NOMO-1 treated with dmso at 0.1 percent for 144 hours (cell line): Measurements from ENCODE around the gene NLRP3.
"Not testable (repeated sequence)": the region's sequence is repeated elsewhere in the genome, so short reads cannot be mapped to it uniquely, and the experiment has no call there.

Experiments used
- DNase-seq: peaks from one replicate; lab custom pipeline; 2025; ENCODE audit not compliant: unreplicated experiment; lab: John Stamatoyannopoulos, UW

NLRP3 gene

GRCh38 chr1:247415423-247416361 lies at the start of gene NLRP3:
Gene NLRP3 (plus strand): TSS chr1:247416173. CDS start chr1:247418801, 2,628 bp downstream.
- DNase-seq, result peak; percentile 80

GRCh38 chr1:247366345-247366744 lies 49.6 kb upstream of the NLRP3 start:
- DNase-seq, result not testable (repeated sequence)

- DNase-seq, result no peak
Measured at GRCh38 chr1:247366926-247367645, 48.9 kb upstream of the NLRP3 start.

- DNase-seq, result no peak
Measured at GRCh38 chr1:247367786-247368422, 48.1 kb upstream of the NLRP3 start.

- no peak for DNase-seq
Measured at GRCh38 chr1:247368490-247369145, 47.4 kb upstream of the NLRP3 start.

- DNase-seq, result no peak
Measured at GRCh38 chr1:247370786-247371732, 44.9 kb upstream of the NLRP3 start.

- no peak for DNase-seq
Measured at GRCh38 chr1:247371801-247372259, 44.1 kb upstream of the NLRP3 start.

- DNase-seq, result peak; percentile 50
Measured at GRCh38 chr1:247373721-247374141, 42.2 kb upstream of the NLRP3 start.

- not testable (repeated sequence) for DNase-seq
Measured at GRCh38 chr1:247374651-247375334, 41.2 kb upstream of the NLRP3 start.

- no peak for DNase-seq
Measured at GRCh38 chr1:247375747-247376146, 40.2 kb upstream of the NLRP3 start.

GRCh38 chr1:247376659-247377058 lies 39.3 kb upstream of the NLRP3 start:
- DNase-seq, result no peak

GRCh38 chr1:247377656-247378055 lies 38.3 kb upstream of the NLRP3 start:
- DNase-seq, result not testable (repeated sequence)

- no peak for DNase-seq
Measured at GRCh38 chr1:247378334-247379073, 37.5 kb upstream of the NLRP3 start.

- DNase-seq, result no peak
Measured at GRCh38 chr1:247385283-247385682, 30.7 kb upstream of the NLRP3 start.

- no peak for DNase-seq
Measured at GRCh38 chr1:247386217-247386616, 29.8 kb upstream of the NLRP3 start.

GRCh38 chr1:247386687-247387086 lies 29.3 kb upstream of the NLRP3 start:
- peak; percentile 5 for DNase-seq

- no peak for DNase-seq
Measured at GRCh38 chr1:247387096-247387495, 28.9 kb upstream of the NLRP3 start.

GRCh38 chr1:247387565-247387964 lies 28.4 kb upstream of the NLRP3 start:
- no peak for DNase-seq
